Measurements from ENCODE around the gene MAPRE2.

- TF ChIP-seq CTCF (IDR thresholded peaks at IDR 0.05) = no peak
- no peak for TF ChIP-seq ZFX (IDR thresholded peaks at IDR 0.05; ENCODE audit: borderline replicate concordance)
These were observed 112.5 kb downstream of the MAPRE2 start for GRCh38 chr18:35153609-35154272.
